ENCODE data around the gene SLC30A2.
A peak's percentile ranks its signal among the peaks of the same experiment; 100 is the strongest.

SLC30A2 gene

GRCh38 chr1:26022404-26022779 is 23.5 kb downstream of the SLC30A2 start:
- CTCF ChIA-PET, result interaction anchor here (0.9 to 1.7 kb wide), 3 partner anchors 8 to 127 kb away, joined by 3 to 7 read pairs (median 3); no protein-coding TSS in a partner anchor
- H3K4me1 ChIP-seq (ENCODE audit: control insufficient read depth, insufficient read depth, low read length), result no peaks in the 10 kb centered on the region
- POLR2A ChIA-PET, result no interaction called here

GRCh38 chr1:26021647-26022403 is 24.1 kb downstream of the SLC30A2 start, which contains the start of gene EXTL1:
Gene EXTL1 (plus strand): TSS chr1:26021775. CDS start chr1:26022647, 872 bp downstream.
- Histone ChIP-seq H3K9me3 (ENCODE audit: control insufficient read depth, insufficient read depth, low read depth, low read length) (no peaks in the 10 kb centered on the region), H3K27ac (ENCODE audit: extremely low read depth, low read depth, low read length) (no peak within 1 kb of the TSS), H3K4me1 (ENCODE audit: control insufficient read depth, insufficient read depth, low read length) (no peaks in the 10 kb centered on the region), H3K36me3 (ENCODE audit: control insufficient read depth in 2 of 2, insufficient read depth in 1 of 2, low read length in 2 of 2) (no peaks in the 10 kb centered on the region), H3K4me3 (ENCODE audit: low read depth, low read length) (no peak within 1 kb of the TSS)
- POLR2A ChIA-PET, result interaction anchor here (0.6 kb wide), 1 partner anchor 188 kb away, joined by 3 read pairs; no protein-coding TSS in a partner anchor
- CTCF ChIA-PET, result interaction anchor here (0.9 to 1.7 kb wide), 4 partner anchors 9 to 127 kb away, joined by 3 to 7 read pairs (median 4); no protein-coding TSS in a partner anchor
- TF ChIP-seq, protein P1, sequence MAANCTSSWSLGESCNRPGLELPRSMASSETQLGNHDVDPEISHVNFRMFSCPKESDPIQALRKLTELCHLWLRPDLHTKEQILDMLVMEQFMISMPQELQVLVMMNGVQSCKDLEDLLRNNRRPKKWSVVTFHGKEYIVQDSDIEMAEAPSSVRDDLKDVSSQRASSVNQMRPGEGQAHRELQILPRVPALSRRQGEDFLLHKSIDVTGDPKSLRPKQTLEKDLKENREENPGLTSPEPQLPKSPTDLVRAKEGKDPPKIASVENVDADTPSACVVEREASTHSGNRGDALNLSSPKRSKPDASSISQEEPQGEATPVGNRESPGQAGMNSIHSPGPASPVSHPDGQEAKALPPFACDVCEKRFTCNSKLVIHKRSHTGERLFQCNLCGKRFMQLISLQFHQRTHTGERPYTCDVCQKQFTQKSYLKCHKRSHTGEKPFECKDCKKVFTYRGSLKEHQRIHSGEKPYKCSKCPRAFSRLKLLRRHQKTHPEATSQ (tag by site-specific recombination; IDR thresholded peaks at IDR 0.05), result no peak
- TF ChIP-seq ZNF776 (tag by site-specific recombination; IDR thresholded peaks at IDR 0.05; ENCODE audit: borderline replicate concordance), result no peak
- no peak for TF ChIP-seq GFI1B (tag by site-specific recombination; IDR thresholded peaks at IDR 0.05)
- TF ChIP-seq ZNF521 (tag by site-specific recombination; IDR thresholded peaks at IDR 0.05), result no peak
- TF ChIP-seq ZBTB1 (tag by site-specific recombination; IDR thresholded peaks at IDR 0.05), result no peak
- TF ChIP-seq GLI4 (tag by site-specific recombination; IDR thresholded peaks at IDR 0.05), result no peak
- TF ChIP-seq ZNF2 (tag by site-specific recombination; IDR thresholded peaks at IDR 0.05), result no peak
- no peak for TF ChIP-seq ZBTB17 (tag by site-specific recombination; IDR thresholded peaks at IDR 0.05)
- no peak for TF ChIP-seq KLF1 (tag by site-specific recombination; IDR thresholded peaks at IDR 0.05)
- TF ChIP-seq ZNF544 (tag by site-specific recombination; IDR thresholded peaks at IDR 0.05), result no peak
- TF ChIP-seq ZSCAN16 (tag by site-specific recombination; IDR thresholded peaks at IDR 0.05), result no peak
- no peak for TF ChIP-seq ZNF274 (IDR thresholded peaks at IDR 0.05; ENCODE audit: low read length)
- TF ChIP-seq ZNF274 (tag by site-specific recombination; IDR thresholded peaks at IDR 0.05; ENCODE audit: borderline replicate concordance), result no peak
- TF ChIP-seq ZNF248 (tag by site-specific recombination; IDR thresholded peaks at IDR 0.05), result no peak

More at GRCh38 chr1:26022404-26022779, 23.5 kb downstream of the SLC30A2 start:
- TF ChIP-seq, protein P2, sequence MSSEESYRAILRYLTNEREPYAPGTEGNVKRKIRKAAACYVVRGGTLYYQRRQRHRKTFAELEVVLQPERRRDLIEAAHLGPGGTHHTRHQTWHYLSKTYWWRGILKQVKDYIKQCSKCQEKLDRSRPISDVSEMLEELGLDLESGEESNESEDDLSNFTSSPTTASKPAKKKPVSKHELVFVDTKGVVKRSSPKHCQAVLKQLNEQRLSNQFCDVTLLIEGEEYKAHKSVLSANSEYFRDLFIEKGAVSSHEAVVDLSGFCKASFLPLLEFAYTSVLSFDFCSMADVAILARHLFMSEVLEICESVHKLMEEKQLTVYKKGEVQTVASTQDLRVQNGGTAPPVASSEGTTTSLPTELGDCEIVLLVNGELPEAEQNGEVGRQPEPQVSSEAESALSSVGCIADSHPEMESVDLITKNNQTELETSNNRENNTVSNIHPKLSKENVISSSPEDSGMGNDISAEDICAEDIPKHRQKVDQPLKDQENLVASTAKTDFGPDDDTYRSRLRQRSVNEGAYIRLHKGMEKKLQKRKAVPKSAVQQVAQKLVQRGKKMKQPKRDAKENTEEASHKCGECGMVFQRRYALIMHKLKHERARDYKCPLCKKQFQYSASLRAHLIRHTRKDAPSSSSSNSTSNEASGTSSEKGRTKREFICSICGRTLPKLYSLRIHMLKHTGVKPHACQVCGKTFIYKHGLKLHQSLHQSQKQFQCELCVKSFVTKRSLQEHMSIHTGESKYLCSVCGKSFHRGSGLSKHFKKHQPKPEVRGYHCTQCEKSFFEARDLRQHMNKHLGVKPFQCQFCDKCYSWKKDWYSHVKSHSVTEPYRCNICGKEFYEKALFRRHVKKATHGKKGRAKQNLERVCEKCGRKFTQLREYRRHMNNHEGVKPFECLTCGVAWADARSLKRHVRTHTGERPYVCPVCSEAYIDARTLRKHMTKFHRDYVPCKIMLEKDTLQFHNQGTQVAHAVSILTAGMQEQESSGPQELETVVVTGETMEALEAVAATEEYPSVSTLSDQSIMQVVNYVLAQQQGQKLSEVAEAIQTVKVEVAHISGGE (tag by site-specific recombination; conservative IDR thresholded peaks at IDR 0.05; ENCODE audit: low read depth), result no peak
- TF ChIP-seq ZIC2 (tag by site-specific recombination; IDR thresholded peaks at IDR 0.05) (peak; percentile 47; the same call in 1 of the 2 replicates), MEIS1 (CRISPR knock-in tag; IDR thresholded peaks at IDR 0.05; ENCODE audit: borderline replicate concordance) (no peak), ZNF626 (tag by site-specific recombination; IDR thresholded peaks at IDR 0.05) (no peak)
- no peaks in the 10 kb centered on the region for H3K36me3 ChIP-seq (ENCODE audit: control insufficient read depth in 2 of 2, insufficient read depth in 1 of 2, low read length in 2 of 2)
- H3K4me3 ChIP-seq (ENCODE audit: low read depth, low read length), result no peak overlapping the region
- no peaks in the 10 kb centered on the region for H3K9me3 ChIP-seq (ENCODE audit: control insufficient read depth, insufficient read depth, low read depth, low read length)
- no peak overlapping the region for H3K27ac ChIP-seq (ENCODE audit: extremely low read depth, low read depth, low read length)
